ACC112 (cell line): ENCODE results near the gene CMTM3.

ENCODE experiments used
- H2AFZ ChIP-seq: fragments of 200-600 bp; sonication (generic); one replicate; pipeline ENCODE4 v1.6.0; 2017; ENCODE audit warnings: antibody characterized with exemption, low read length; ENCODE audit not compliant: unreplicated experiment
- H3K27ac ChIP-seq: fragments of 200-600 bp; sonication (generic); 2 replicates; pipeline ENCODE4 v1.5.1; 2014; ENCODE audit warnings: low read depth, mild to moderate bottlenecking, antibody characterized with exemption, low read length, moderate library complexity
- H3K27me3 ChIP-seq: fragments of 200-600 bp; sonication (generic); 2 replicates; pipeline ENCODE4 v1.6.1; 2014; ENCODE audit warnings: mild to moderate bottlenecking, antibody characterized with exemption, low read length, moderate library complexity, mixed read lengths; ENCODE audit not compliant: insufficient read depth
- H3K36me3 ChIP-seq: fragments of 200-600 bp; sonication (generic); 2 replicates; pipeline ENCODE4 v1.6.1; 2016; ENCODE audit warnings: mild to moderate bottlenecking, antibody characterized with exemption, low read length, moderate library complexity, mixed read lengths; ENCODE audit not compliant: insufficient read depth
- H3K4me1 ChIP-seq: fragments of 200-600 bp; sonication (generic); one replicate; pipeline ENCODE4 v1.6.1; 2016; ENCODE audit warnings: low read length, mixed read lengths; ENCODE audit not compliant: insufficient read depth, unreplicated experiment, control insufficient read depth
- H3K4me3 ChIP-seq: fragments of 200-600 bp; sonication (generic); 2 replicates; pipeline ENCODE4 v1.5.1; 2014; ENCODE audit warnings: mild to moderate bottlenecking, low read depth, low read length
- H3K79me2 ChIP-seq: fragments of 200-600 bp; sonication (generic); one replicate; pipeline ENCODE4 v1.6.0; 2016; ENCODE audit warnings: low read length; ENCODE audit not compliant: control insufficient read depth, unreplicated experiment, insufficient read depth

The CMTM3 gene

GRCh38 chr16:66662445-66663194, 58.1 kb downstream of the CMTM3 start:
- H3K27ac ChIP-seq: peak overlapping the region; percentile 91
- no peaks in the 10 kb centered on the region for H3K36me3 ChIP-seq
- H3K4me1 ChIP-seq: peaks cover 30% of the 10 kb centered on the region
- peaks cover 10% of the 10 kb centered on the region for H3K79me2 ChIP-seq
- no peaks in the 10 kb centered on the region for H3K27me3 ChIP-seq
- H3K4me3 ChIP-seq: no peak overlapping the region
- peak overlapping the region; percentile 35 for H2AFZ ChIP-seq
